Erythroblast (primary cell): ENCODE measurements around the gene PIWIL4.

Experiments
- GATA1 ChIP-seq: IDR thresholded peaks from 2 replicates; pipeline ENCODE4 v1.6.1; 2011; ENCODE audit warnings: low read depth, mild to moderate bottlenecking, control low read depth, low read length, moderate library complexity
- POLR2A ChIP-seq: IDR thresholded peaks from 2 replicates; pipeline ENCODE4 v1.6.1; 2011; ENCODE audit warnings: mild to moderate bottlenecking, low read length

GRCh38 chr11:94638902-94639373 is 71.8 kb downstream of the PIWIL4 start:
- TF ChIP-seq POLR2A, result no peak
- TF ChIP-seq GATA1, result no peak
